Heart left ventricle (tissue), 13 donors: ENCODE measurements around the gene LARP4B.

Experiments used
- CTCF ChIP-seq, 12 donors: fragments of 200-600 bp; sonication (generic) in 4 of 12; IDR thresholded peaks; one replicate each; pipeline versions ENCODE4 v1.5.0 to v1.8.0; 2018 to 2022; ENCODE audit warnings: antibody characterized with exemption in 12 of 12, mild to moderate bottlenecking in 5 of 12
- POLR2A ChIP-seq, 2 donors: fragments of 450-650 bp; IDR thresholded peaks; one replicate each; pipeline ENCODE4 v1.6.1; 2017; ENCODE audit warnings: antibody characterized with exemption in 2 of 2, mild to moderate bottlenecking in 2 of 2, moderate library complexity in 2 of 2
- donor health status: ischemic (EF 13 %, LVEDD 7.1; RV severe dilation, severe dysfunction).
- donor health status: DM: no; HTN: yes; CAD: no.
- donor health status: DM: no; HTN: no; CAD: no.
- donor health status: ischemic (EF 25% LVEDD 6.9; RV normal size, moderate dysfunction).
- donor health status: ischemic (EF 25% LVEDD 5.7; RV mildly dilated, moderate dysfunction).
- donor health status: ischemic (EF 35%, LVEDD 5.7; RV mildly dilated, moderate dysfunction).
- donor health status: nonischemic (EF 11% LVEDD 7.7; RV severe dilation, severe dysfunction).
- donor health status: DM: yes; HTN: yes; CAD: no.
- donor health status: PGD.
- donor health status: ischemic (EF 29% LVEDD 5.4; RV normal size, mild dysfunction).
- donor health status: nonischemic (EF 23%, LVEDD 6.1; RV moderate dilation, normal function).

- no peak for TF ChIP-seq POLR2A (IDR thresholded peaks at IDR 0.05)
- TF ChIP-seq CTCF (IDR thresholded peaks at IDR 0.05), result no peak
Observed at GRCh38 chr10:789831-790701, 141.4 kb downstream of the LARP4B start.
